Measurements from ENCODE around the gene SUGT1. TPM values are rescaled to one million over a fixed set of nuclear protein-coding genes. Genes with fewer than 3 reads are reported as not detected.
A peak's percentile ranks its signal among the peaks of the same experiment; 100 is the strongest.

Gene SUGT1
- total and polyA plus RNA-seq, 2 of the 13 experiments (the other 11 are each of a cell fraction or from before 2014, with no cell fraction given): 23.1 to 71.2 TPM

DNA sequence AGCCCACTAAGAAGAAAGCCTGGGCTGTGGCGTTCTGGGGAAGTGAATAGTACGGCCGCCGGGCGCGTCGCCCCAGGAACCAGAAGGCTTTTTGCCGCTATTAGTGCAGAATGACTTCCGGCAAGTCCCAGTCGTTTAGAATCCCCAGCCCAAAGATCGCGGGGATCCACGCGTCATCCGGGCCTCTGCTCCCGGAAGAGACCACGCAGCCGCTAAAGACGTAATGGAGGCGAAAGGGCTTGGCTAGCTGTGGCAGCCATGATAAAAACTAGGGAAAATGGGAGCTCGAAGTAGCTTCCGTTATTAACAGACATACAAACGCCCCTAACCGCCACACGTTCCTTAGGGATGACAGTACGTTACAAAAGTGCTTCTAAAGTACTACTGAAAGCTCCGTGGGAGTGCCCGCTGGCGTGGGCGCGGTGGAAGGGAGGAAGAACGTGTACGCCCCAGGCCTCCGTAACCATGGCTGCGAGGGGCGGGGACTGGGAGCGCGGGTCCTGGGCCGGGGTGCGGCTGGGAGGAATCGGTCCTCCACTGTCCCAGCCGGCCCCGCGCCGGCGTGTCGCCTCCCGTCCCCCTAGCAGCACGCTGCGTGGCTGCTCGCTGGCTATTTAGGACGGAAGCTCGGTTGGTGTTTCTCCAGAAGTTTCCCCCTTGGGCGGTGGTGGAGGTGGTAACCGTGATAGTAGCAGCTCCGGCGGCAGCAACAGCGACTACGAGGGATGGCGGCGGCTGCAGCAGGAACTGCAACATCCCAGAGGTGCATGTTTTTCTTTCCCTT is at the start of gene SUGT1 (continued):
- TF ChIP-seq POLR2AphosphoS5 (IDR thresholded peaks at IDR 0.05; ENCODE audit: low read depth, low read length): peak; percentile 90
- TF ChIP-seq ZNF629 (CRISPR knock-in tag; conservative IDR thresholded peaks at IDR 0.05): no peak; the same call in 1 of the 2 replicates
- TF ChIP-seq YY1 (IDR thresholded peaks at IDR 0.05; ENCODE audit: insufficient read depth, insufficient replicate concordance, low read depth, low read length): peak; percentile 95
- TF ChIP-seq, protein P1, sequence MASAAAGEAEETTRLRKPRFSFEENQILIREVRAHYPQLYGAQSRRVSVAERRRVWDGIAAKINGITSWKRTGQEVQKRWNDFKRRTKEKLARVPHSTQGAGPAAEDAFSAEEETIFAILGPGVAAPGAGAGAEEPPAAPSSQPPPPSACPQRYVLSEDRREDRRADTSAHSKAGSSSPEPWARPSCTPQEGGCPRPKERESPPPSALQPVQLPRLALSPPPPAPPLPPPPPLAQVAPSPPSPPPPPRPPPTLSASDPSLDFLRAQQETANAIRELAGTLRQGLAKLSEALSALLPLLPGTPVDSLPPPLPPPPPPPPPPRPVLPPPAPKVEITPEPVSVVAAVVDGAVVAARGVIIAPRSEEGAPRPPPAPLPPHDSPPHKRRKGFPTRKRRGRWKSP (CRISPR knock-in tag; IDR thresholded peaks at IDR 0.05): peak; percentile 61
- TF ChIP-seq, protein P2, sequence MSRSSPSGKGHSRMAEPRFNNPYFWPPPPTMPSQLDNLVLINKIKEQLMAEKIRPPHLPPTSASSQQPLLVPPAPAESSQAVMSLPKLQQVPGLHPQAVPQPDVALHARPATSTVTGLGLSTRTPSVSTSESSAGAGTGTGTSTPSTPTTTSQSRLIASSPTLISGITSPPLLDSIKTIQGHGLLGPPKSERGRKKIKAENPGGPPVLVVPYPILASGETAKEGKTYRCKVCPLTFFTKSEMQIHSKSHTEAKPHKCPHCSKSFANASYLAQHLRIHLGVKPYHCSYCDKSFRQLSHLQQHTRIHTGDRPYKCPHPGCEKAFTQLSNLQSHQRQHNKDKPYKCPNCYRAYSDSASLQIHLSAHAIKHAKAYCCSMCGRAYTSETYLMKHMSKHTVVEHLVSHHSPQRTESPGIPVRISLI (CRISPR knock-in tag; IDR thresholded peaks at IDR 0.05; ENCODE audit: borderline replicate concordance): no peak; the same call in 1 of the 2 replicates
- peak; percentile 41; the same call in 1 of the 2 replicates for TF ChIP-seq SP4 (CRISPR knock-in tag; IDR thresholded peaks at IDR 0.05)
- 0 out of 2 replicates have a peak, but pooled peaks have one; percentile 60 for TF ChIP-seq ZNF780A (CRISPR knock-in tag; IDR thresholded peaks at IDR 0.05)
- TF ChIP-seq ZNF225 (CRISPR knock-in tag; IDR thresholded peaks at IDR 0.05): peak; percentile 30; the same call in 1 of the 2 replicates
- TF ChIP-seq ZNF136 (CRISPR knock-in tag; IDR thresholded peaks at IDR 0.05; ENCODE audit: low read depth): no peak; the same call in 1 of the 2 replicates
- 0 out of 2 replicates have a peak, but pooled peaks have one; percentile 73 for TF ChIP-seq ZNF17 (CRISPR knock-in tag; IDR thresholded peaks at IDR 0.05)
- 0 out of 2 replicates have a peak, but pooled peaks have one; percentile 25 for TF ChIP-seq ZNF737 (CRISPR knock-in tag; IDR thresholded peaks at IDR 0.05; ENCODE audit: borderline replicate concordance)
- TF ChIP-seq GZF1 (CRISPR knock-in tag; IDR thresholded peaks at IDR 0.05): no peak
- peak; percentile 87 for TF ChIP-seq ZNF350 (CRISPR knock-in tag; IDR thresholded peaks at IDR 0.05; ENCODE audit: borderline replicate concordance, low read depth)
- TF ChIP-seq TCF7 (IDR thresholded peaks at IDR 0.05; ENCODE audit: low read depth): no peak
- TF ChIP-seq NCOA1 (CRISPR knock-in tag; IDR thresholded peaks at IDR 0.05): no peak; the same call in 1 of the 2 replicates
- TF ChIP-seq ZNF441 (CRISPR knock-in tag; IDR thresholded peaks at IDR 0.05; ENCODE audit: borderline replicate concordance): peak; percentile 54; the same call in 1 of the 2 replicates
- TF ChIP-seq, protein P3, sequence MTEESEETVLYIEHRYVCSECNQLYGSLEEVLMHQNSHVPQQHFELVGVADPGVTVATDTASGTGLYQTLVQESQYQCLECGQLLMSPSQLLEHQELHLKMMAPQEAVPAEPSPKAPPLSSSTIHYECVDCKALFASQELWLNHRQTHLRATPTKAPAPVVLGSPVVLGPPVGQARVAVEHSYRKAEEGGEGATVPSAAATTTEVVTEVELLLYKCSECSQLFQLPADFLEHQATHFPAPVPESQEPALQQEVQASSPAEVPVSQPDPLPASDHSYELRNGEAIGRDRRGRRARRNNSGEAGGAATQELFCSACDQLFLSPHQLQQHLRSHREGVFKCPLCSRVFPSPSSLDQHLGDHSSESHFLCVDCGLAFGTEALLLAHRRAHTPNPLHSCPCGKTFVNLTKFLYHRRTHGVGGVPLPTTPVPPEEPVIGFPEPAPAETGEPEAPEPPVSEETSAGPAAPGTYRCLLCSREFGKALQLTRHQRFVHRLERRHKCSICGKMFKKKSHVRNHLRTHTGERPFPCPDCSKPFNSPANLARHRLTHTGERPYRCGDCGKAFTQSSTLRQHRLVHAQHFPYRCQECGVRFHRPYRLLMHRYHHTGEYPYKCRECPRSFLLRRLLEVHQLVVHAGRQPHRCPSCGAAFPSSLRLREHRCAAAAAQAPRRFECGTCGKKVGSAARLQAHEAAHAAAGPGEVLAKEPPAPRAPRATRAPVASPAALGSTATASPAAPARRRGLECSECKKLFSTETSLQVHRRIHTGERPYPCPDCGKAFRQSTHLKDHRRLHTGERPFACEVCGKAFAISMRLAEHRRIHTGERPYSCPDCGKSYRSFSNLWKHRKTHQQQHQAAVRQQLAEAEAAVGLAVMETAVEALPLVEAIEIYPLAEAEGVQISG (CRISPR knock-in tag; IDR thresholded peaks at IDR 0.05): peak; percentile 99
- TF ChIP-seq, protein P4, sequence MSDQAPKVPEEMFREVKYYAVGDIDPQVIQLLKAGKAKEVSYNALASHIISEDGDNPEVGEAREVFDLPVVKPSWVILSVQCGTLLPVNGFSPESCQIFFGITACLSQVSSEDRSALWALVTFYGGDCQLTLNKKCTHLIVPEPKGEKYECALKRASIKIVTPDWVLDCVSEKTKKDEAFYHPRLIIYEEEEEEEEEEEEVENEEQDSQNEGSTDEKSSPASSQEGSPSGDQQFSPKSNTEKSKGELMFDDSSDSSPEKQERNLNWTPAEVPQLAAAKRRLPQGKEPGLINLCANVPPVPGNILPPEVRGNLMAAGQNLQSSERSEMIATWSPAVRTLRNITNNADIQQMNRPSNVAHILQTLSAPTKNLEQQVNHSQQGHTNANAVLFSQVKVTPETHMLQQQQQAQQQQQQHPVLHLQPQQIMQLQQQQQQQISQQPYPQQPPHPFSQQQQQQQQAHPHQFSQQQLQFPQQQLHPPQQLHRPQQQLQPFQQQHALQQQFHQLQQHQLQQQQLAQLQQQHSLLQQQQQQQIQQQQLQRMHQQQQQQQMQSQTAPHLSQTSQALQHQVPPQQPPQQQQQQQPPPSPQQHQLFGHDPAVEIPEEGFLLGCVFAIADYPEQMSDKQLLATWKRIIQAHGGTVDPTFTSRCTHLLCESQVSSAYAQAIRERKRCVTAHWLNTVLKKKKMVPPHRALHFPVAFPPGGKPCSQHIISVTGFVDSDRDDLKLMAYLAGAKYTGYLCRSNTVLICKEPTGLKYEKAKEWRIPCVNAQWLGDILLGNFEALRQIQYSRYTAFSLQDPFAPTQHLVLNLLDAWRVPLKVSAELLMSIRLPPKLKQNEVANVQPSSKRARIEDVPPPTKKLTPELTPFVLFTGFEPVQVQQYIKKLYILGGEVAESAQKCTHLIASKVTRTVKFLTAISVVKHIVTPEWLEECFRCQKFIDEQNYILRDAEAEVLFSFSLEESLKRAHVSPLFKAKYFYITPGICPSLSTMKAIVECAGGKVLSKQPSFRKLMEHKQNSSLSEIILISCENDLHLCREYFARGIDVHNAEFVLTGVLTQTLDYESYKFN (CRISPR knock-in tag; conservative IDR thresholded peaks at IDR 0.05): 0 out of 2 replicates have a peak, but pooled peaks have one; percentile 26
- no peak for TF ChIP-seq ZBTB1 (CRISPR knock-in tag; IDR thresholded peaks at IDR 0.05; ENCODE audit: borderline replicate concordance)
- peak in 1 of 2 experiments; percentile 80; a peak in 2 of 4 replicates for TF ChIP-seq KLF16 (CRISPR knock-in tag; IDR thresholded peaks at IDR 0.05)
